ENCODE results near the gene REP15.

REP15 gene

GRCh38 chr12:27705263-27705662 lies 9.0 kb downstream of the REP15 start:
- DNase-seq (ENCODE audit: low read depth, low spot score): no peak
- ChIA-PET POLR2A (no interaction called here), CTCF (interaction anchor here (1.2 kb wide), 1 partner anchor 283 kb away, joined by 3 read pairs; no protein-coding TSS in a partner anchor)
- no peak for TF ChIP-seq CTCF (IDR thresholded peaks at IDR 0.05; ENCODE audit: insufficient read depth, low read length, missing control alignments)
- H3K4me3 ChIP-seq (ENCODE audit: low read depth, low read length): no peak overlapping the region

GRCh38 chr12:27707216-27707615 lies 11.0 kb downstream of the REP15 start:
- no peak for DNase-seq (ENCODE audit: low read depth, low spot score)
- H3K4me3 ChIP-seq (ENCODE audit: low read depth, low read length): no peak overlapping the region
- CTCF ChIA-PET: interaction anchor here (0.6 to 1.6 kb wide), 3 partner anchors 10 to 281 kb away, joined by 3 to 4 read pairs (median 3); no protein-coding TSS in a partner anchor
- POLR2A ChIA-PET: no interaction called here
- TF ChIP-seq CTCF (IDR thresholded peaks at IDR 0.05; ENCODE audit: insufficient read depth, low read length, missing control alignments): no peak

GRCh38 chr12:27709212-27709931 lies 13.1 kb downstream of the REP15 start:
- ChIA-PET POLR2A (interaction anchor here (0.7 kb wide), 1 partner anchor 70 kb away, joined by 4 read pairs; no protein-coding TSS in a partner anchor), CTCF (interaction anchor here (1.2 kb wide), 1 partner anchor 57 kb away, joined by 3 read pairs; no protein-coding TSS in a partner anchor)
- no peak for DNase-seq (ENCODE audit: low read depth, low spot score)
- TF ChIP-seq CTCF (IDR thresholded peaks at IDR 0.05; ENCODE audit: insufficient read depth, low read length, missing control alignments): no peak
- no peak overlapping the region; the same call in 1 of the 2 replicates for H3K4me3 ChIP-seq (ENCODE audit: low read depth, low read length)

- ChIA-PET CTCF (interaction anchor here (1.2 kb wide), 1 partner anchor 57 kb away, joined by 3 read pairs; no protein-coding TSS in a partner anchor), POLR2A (interaction anchor here (0.7 kb wide), 1 partner anchor 69 kb away, joined by 4 read pairs; no protein-coding TSS in a partner anchor)
- TF ChIP-seq CTCF (IDR thresholded peaks at IDR 0.05; ENCODE audit: insufficient read depth, low read length, missing control alignments): no peak
- peak; percentile 12 for DNase-seq (ENCODE audit: low read depth, low spot score)
- H3K4me3 ChIP-seq (ENCODE audit: low read depth, low read length): peak overlapping the region; percentile 100
Measured at GRCh38 chr12:27709932-27710591, 13.8 kb downstream of the REP15 start.

GRCh38 chr12:27710592-27711316 lies 14.5 kb downstream of the REP15 start, which contains the start of gene MRPS35:
Gene MRPS35, plus strand, starts transcription at chr12:27710832. Its CDS starts 12 bp downstream, at chr12:27710844.
- DNase-seq (ENCODE audit: low read depth, low spot score): peak; percentile 63
- peak within 1 kb of the TSS; percentile 100 for H3K4me3 ChIP-seq (ENCODE audit: low read depth, low read length)
- no peak for TF ChIP-seq CTCF (IDR thresholded peaks at IDR 0.05; ENCODE audit: insufficient read depth, low read length, missing control alignments)
- CTCF ChIA-PET: interaction anchor here (1.2 to 1.3 kb wide), 2 partner anchors 22 to 58 kb away, joined by 3 to 4 read pairs; no protein-coding TSS in a partner anchor
- POLR2A ChIA-PET: no interaction called here
